ENCODE data around the gene ZNF483.
A peak's percentile ranks its signal among the peaks of the same experiment; 100 is the strongest.
"Not testable (repeated sequence)": the region's sequence is repeated elsewhere in the genome, so short reads cannot be mapped to it uniquely, and the experiment has no call there.

ZNF483 gene

DNA sequence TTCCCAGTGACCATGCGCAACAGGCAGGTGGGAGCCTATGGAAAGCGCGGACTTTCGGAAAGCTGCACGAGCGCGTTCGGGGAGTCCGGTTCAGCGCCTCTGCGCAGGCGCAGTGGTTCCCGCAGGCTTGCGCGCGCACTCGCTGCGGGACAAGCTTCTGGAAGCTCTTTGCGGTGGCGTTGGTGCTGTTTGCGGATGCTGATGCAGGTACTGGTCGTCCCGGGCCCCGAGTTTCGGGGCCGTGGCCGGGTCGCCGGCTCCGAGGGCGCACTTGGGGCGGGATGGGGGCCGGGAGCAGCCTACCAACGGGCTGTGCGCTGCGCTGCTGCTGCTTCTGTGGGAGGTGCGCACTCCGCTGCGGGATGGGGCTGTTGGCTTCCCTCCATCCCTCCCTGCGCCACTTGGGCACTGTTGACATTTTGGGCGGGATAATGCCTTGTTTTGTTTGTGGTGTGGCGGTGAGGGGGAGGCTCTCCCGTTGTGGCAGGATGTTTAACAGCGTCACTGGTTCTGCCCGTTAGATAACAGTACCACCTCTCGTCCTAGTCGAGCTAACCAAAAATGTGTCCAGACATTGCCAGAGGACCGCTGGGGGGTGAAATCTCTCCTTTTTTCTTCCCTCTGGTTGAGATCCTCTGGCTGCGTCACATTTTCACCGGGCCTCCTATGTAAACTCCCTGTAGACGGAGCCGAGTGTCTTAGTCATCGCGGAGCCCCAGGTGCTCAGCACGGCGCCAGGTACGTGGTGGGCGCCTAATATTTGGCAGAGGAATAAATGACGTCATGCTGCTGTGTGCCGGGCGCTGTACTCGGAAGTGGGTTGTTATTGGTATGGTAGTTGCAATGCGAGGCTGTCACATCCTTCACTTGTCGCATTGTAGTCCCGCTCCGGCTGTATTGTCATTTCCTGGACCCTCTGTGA is at the start of gene ZNF483:
ZNF483 (plus strand) TSS at position 124 of the 922 bp plus-strand sequence. CDS start 2,217 bp downstream, outside the sequence.
- peak; percentile 39 to 40 for DNase-seq (ENCODE audit: low read depth in 2 of 2)

DNA sequence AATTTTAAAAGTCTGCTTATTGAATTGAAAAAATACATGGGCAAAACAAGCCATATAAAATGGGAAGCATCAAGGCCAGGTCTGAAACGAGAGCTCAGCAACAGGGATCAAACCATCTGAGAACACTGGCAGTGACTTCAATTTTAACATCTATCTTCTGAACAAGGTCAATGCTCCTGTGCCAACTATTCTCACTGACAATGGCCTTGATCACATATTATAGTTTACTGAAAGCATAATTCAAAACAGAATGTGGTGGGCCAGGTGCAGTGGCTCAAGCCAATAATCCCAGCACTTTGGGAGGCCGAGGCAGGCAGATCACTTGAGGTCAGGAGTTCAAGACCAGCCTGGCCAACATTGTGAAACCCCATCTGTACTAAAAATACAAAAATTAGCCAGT is 49.8 kb upstream of the ZNF483 start:
- no peak for DNase-seq (ENCODE audit: low read depth in 2 of 2)

DNA sequence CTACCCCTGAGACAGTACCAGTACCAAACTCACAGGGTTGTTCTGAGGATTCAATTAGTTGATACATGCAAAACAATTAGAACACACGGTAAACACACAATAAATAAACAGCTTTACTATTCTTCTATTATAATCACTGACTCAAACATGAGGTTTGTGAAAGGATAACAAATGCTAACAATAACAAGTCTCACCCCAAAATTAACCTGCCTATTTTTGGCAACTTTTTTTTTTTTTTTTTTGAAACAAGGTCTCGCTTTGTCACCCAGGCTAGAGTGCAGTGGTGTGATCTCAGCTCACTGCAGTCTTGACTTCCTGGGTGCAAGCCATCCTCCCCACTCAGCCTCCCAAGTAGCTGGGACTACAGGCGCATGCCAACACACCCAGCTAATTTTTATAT is 47.3 kb upstream of the ZNF483 start:
- DNase-seq (ENCODE audit: low read depth in 2 of 2) = no peak

DNA sequence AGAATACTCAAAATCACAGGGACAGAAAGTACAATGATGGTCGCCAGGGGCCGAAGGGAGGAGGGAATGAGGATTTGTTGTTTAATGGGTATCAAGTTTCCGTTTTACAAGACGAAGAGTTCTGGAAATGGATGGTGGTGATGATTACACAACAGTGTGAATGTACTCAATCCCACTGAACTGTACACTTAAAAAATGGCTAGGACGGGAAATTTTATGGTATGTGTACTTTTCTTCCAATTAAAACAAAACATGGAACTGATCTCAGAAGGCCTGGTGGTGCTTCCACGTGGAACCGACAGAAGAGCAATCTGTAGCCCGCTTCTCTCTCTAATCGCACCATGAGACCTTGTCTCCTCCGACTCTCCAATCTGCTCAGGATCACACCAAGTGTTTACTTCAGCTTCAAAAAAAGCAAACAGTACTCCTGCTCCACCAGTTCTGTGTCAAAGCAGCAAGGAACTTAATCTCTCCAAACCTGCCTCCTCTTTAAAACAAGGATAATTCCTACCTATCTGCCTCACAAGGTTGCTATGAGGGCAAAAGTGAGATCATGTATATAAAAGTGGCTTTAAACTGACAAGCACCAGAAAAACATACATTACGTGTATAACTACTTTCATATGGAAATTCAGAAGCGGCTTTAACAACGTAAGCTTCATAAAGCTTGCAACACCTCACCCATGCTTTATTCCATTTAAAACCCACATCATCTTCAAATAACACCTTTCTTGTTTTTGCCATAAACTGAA is 42.9 kb upstream of the ZNF483 start:
- DNase-seq (ENCODE audit: low read depth in 2 of 2) = no peak

DNA sequence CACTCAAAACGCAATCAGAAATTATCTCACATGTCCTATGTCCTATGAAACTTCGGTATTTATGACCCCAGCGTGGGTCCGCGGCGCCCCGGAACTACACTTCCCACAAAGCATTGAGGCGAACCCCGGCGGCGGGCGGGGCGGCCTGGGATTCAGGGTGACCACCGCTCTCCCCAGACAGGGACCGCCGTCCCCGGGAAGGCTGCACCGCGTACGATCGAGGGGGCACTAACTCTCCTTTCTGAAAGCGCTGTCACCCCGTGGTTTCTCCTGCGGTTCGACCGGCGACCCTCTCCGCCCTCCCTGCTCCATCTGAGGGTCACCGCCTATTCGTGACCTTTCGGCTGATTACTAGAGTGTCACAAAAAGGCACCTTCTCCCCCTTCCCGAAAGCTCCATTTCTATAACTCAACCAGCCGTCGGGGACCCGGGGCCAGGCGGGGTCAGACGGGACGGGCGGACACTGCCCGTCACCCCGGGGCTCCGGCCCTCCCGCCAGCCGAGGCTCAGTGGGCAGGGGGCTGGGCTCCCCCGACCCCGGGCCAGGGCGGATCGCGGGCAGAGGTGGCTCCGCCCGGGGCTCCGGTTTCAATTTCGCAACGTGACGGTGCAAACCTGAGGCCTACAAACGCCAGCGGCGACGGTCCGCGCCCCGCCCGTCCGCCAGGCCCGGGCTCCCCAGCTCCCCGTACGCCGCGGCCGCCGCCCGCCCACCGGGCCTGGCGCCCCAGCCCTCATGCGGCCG is 42.1 kb upstream of the ZNF483 start:
- DNase-seq (ENCODE audit: low read depth in 2 of 2) = peak in 1 of 2 donors; percentile 33

DNA sequence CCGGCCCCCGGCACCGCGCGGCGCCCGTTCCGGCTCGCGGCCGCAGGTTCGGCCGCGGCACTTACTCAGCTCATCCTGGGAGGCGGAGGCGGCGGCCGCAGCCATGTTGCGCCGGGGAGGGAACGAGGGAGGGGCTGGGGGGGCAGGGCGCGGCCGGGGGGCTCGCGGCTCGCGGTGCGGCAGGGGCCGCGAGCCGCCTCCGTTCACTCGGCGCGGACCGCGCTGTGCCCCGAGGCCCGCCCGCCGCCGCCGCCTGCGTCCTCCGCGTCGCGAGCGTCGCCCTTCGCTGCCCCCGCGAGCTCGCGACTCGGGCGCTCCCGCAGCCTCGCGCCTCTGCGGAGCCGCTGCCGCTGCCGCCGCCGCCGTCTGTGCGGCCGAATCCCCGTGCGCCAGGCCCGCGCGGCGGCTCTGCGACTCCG is 41.5 kb upstream of the ZNF483 start:
- peak in 1 of 2 donors; percentile 25 for DNase-seq (ENCODE audit: low read depth in 2 of 2)

DNA sequence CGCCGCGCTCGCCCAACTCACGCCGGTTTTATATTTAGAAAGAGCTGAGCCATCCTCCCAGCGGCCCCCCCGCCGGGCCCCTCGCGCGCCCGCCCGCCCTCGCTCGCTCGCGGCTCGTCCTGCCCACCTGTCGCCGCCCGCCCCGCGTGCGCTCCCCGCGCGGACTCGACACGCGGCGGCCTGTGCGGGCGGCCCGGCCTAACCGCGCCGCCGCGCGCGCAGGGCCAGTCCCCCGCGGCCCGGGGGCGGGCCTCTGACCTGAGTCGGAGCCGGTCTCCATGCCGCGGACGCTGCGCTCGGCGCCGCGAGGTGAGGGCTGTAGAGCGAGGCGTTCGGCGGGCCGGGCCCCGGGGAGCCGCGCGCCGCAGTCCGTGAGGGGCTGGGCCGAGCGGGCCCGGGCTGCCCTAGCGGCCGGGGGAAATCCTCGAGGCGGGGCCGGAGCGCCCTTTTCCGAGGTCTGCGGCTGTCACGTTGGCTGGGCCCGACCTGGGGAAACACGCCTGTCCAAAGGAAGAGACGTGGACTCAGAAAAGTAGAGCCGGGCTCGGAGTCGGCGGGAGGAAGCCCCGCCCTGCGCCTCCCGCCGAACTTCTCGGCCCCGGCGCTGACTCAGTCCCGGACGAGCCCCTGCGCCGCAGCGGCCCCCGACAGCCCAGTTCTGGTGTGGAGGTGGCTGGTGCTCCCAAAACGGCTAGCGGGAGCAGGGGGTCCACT is 41.0 kb upstream of the ZNF483 start, which contains the start of gene ECPAS:
ECPAS (minus strand) TSS at position 526 of the 714 bp plus-strand sequence. CDS start 11,465 bp downstream, outside the sequence.
- DNase-seq (ENCODE audit: low read depth in 2 of 2) = peak in 1 of 2 donors; percentile 35

DNA sequence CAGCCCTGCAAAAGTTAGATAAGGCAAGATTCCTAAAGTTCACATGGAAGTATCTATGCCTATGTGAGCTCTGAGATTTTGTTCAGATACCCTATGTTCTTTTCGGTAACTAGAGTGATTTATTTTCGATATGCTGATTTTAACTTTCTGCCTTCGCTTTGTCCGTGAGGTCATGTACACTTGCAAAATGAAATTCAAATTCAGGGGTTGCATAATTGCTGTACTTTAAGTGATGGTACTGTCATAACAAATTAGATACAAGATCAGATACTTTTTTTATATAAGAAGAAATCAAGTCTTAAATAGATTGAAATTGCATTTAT is 40.4 kb upstream of the ZNF483 start:
- DNase-seq (ENCODE audit: low read depth in 2 of 2) = no peak

DNA sequence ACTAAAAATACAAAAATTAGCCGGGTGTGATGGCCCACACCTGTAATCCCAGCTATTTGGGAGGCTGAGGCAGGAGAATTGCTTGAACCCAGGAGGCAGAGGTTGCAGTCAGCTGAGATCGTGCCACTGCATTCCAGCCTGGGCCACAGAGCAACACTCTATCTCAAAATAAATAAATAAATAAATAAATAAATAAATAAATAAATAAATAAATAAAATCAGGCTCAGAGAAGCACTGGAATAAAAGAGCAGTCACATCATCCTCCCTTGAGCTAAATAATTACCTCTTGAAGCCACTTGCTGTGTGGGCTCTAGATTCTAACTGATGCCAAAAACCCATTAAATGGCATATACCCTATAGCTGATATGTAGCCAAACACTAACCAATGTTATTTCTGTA is 27.8 kb upstream of the ZNF483 start:
- DNase-seq (ENCODE audit: low read depth in 2 of 2) = not testable (repeated sequence)

DNA sequence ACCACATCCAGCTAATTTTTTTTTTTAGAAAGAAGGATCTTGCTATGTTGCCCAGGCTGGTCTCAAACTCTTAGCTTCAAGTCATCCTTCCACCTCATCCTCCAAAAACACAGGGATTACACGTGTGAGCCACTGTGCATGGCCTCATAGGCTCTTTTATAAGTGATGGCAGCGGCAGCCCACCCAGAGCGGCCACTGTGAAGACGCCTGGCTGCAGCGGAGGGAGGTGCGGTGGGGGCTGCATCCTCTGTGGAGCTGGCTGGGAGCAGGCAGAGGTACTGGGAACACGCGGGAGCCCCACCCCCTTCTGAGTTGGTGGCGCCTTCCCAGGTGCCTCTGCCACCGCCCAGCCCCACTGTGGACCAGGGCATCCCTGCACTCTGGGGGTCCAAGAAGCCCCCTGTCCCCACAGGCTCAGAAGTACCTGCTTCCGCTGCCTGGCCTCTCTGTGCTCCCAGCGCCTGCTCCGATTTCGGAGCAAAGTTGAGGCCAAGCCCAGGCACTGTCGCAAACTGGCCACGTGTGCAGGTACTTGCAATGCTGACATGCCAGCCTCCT is 23.9 kb upstream of the ZNF483 start:
- no peak for DNase-seq (ENCODE audit: low read depth in 2 of 2)

DNA sequence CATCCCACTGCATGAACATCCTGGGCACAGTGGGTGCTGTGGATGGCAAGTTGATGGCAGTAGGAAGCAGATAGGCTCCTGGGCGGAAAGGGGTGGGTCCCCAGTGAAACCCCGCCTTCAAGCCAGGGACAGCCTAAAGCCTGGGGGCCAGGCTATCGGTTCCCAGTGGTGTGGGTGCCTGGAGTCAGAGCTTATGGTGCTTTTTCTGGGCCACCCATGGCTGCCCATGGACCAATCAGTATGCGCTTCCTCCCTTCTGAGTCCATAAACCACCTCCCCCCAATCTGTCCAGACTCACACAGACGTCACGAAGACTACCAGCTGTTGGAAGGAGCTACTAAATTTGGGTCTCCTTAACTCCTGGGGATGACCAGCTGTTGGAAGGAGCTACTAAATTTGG is 23.3 kb upstream of the ZNF483 start:
- DNase-seq (ENCODE audit: low read depth in 2 of 2) = no peak

DNA sequence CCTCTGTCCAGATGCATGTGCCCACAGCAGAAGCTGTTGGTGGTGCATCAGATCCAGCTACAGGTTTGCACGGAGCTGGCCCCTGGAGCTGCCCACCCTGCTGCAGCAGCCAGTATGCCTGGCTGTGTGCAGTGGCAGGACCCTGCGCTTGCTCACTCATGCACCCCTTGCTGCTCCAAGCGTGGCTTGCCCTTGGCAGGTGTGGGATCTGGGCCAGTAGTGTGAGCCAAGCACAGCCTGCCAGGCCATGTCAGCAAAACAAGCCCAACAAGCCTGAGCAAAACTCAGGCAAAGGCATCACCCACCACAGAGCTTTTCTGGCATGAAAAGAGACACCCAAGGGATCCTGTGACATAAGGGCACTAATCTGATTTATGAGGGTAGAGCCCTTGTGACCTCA is 22.5 kb upstream of the ZNF483 start:
- DNase-seq (ENCODE audit: low read depth in 2 of 2) = no peak

DNA sequence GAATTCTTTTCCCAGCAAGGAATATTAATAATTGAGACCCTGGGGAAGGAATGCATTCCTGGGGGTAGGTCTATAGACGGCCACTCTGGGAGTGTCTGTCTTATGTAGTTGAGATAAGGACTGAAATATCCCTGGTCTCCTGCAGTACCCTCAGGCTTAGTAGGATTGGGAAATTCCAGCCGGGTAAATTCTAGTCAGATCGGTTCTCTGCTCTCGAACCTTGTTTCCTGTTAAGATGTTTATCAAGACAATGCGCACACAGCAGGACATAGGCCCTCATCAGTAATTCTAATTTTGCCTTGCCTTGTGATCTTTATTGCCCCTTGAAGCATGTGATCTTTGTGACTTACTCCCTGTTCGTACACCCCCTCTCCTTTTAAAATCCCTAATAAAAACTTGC is 13.4 kb upstream of the ZNF483 start:
- not testable (repeated sequence) for DNase-seq (ENCODE audit: low read depth in 2 of 2)

DNA sequence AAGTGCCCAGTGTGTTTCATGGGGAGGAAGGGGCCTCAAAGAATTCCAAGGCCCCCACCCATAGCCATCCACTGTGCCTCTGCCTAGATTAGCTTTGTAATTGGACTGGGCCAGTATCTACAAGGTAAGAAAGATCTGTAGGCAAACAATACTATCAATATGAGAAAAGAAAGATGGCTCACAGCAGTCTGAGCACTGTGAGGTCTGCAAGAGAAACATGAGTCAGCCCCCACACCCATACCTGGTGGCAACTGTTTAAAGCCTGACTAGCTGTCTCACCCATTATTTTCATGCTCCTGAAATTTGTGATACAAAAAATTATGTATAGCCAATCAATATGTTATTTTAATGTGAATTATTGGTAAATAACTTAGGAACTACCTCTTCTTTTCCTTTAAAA is 10.0 kb upstream of the ZNF483 start:
- DNase-seq (ENCODE audit: low read depth in 2 of 2) = no peak

DNA sequence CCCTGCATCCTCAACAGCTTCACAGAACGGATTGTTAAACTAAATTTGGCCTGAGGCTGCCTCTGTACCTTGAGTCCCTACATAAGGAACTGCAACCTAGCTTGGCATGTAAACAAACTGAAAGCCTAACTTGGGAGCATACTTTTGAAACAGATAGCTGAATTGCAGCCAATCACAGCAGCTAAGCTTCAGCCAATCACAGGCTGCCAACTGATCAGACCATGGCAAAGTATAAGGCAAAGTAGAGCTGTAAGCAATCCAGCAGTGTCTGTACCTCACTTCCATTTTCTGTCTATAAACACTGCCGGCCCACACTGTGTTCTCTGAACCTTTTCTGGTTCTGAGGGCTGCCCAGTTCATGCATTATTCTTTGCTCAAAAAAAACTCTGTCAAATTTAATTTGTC is 8.9 kb upstream of the ZNF483 start:
- no peak for DNase-seq (ENCODE audit: low read depth in 2 of 2)

DNA sequence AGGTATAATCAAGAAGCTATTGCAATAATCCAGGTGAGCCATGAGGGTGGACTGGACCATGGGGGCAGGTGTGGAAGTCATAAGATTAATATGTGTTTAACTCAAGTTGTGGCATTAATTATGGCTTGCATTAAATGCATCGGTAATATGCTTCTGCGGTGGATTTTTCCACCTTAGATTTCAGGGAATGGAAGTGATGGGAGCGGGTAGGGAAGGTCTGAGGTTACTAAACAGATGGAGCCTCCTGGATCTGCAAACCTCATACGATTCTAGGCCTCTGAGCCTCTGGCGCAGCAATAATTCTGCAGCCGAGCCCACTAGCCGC is 286 bp upstream of the ZNF483 start:
- DNase-seq (ENCODE audit: low read depth in 2 of 2) = no peak

DNA sequence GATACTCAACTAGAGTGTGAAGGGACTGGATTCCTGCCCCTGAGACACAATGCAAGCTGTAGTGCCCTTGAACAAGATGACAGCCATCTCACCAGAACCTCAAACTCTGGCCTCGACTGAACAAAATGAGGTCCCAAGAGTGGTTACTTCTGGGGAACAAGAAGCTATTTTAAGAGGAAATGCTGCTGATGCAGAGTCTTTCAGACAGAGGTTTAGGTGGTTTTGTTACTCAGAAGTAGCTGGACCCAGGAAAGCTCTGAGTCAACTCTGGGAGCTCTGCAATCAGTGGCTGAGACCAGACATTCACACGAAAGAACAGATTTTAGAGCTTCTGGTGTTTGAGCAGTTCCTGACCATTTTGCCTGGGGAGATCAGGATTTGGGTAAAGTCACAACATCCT is 2.4 kb downstream of the ZNF483 start:
- DNase-seq (ENCODE audit: low read depth in 2 of 2) = no peak

DNA sequence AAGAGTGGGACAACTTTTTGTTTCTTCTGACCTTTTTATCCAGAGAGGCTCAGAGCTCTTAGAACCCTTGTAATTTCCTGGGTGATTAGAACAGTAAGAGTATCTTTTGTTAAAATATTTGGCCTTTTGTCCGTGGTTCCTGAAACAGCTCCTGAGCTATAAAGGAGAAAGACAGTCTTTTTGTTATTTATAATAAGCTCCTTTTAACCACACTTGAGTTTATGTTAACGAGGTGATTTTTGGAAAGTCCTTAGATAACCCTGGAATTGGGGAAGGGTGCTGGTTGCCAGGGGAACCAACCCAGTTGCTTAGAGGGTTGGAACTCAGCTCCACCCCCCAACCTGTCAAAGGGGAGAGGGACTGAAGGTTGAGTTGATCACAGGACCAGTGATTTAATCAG is 4.8 kb downstream of the ZNF483 start:
- no peak for DNase-seq (ENCODE audit: low read depth in 2 of 2)

DNA sequence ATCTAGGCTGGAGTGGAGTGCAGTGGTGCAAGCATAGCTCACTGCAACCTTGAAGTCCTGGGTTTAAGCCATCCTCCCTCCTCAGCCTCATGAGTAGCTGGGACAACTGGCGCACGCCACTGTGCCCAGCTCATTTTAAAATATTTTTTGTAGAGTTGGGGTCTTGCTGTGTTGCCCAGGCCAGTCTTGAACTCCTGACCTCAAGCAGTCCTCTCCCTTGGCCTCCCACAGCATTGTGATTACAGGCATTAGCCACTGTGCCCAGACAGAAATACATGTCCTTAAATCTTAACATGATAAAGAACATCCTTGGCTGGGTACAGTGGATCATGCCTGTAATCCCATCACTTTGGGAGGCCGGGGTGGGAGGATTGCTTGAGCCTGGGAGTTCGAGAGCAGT is 6.7 kb downstream of the ZNF483 start:
- no peak for DNase-seq (ENCODE audit: low read depth in 2 of 2)

DNA sequence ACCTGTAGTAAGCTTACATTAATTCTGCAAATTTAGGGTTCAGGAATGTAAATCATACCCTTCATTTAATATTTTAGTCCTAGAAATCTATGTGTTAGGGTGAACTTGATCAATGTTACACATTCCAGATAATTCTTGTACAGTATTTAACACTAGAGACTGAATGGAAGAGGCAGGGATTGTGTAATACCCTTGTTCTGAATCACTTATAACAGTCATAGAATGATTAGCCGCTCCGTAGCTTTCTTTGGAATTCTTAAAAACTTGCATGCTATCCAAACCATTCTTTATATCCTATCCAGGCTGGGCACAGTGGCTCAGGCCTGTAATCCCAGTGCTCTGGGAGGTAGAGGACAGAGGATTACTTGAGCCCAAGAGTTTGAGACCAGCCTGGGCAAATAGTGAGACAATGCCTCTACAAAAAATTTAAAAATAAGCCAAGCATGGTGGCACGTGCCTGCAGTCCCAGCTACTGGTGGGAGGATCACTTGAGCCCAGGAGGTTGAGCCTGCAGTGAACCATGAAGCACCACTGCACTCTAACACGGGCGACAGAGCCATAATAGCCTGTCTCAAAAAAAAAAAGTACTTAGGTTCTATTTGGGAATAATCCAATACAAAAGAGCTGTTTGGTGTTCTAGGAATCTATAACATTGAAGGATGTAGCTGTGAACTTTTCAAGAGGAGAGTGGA is 8.3 kb downstream of the ZNF483 start:
- DNase-seq (ENCODE audit: low read depth in 2 of 2) = no peak
